Stimulated activated CD8-positive, alpha-beta memory T cell treated with anti-CD3 and anti-CD28 coated beads, Interleukin-12 subunit alpha, Interleukin-12 subunit beta, amount 100 ng/mL, for 24 hours (primary cell): Measurements from ENCODE around the gene ZSWIM4.
"Not testable (repeated sequence)": the region's sequence is repeated elsewhere in the genome, so short reads cannot be mapped to it uniquely, and the experiment has no call there.

Source experiments
- DNase-seq: peaks from one replicate; pipeline ENCODE4 v3.0.0-alpha.2; 2020; ENCODE audit errors: extremely low read depth

Gene ZSWIM4

DNA sequence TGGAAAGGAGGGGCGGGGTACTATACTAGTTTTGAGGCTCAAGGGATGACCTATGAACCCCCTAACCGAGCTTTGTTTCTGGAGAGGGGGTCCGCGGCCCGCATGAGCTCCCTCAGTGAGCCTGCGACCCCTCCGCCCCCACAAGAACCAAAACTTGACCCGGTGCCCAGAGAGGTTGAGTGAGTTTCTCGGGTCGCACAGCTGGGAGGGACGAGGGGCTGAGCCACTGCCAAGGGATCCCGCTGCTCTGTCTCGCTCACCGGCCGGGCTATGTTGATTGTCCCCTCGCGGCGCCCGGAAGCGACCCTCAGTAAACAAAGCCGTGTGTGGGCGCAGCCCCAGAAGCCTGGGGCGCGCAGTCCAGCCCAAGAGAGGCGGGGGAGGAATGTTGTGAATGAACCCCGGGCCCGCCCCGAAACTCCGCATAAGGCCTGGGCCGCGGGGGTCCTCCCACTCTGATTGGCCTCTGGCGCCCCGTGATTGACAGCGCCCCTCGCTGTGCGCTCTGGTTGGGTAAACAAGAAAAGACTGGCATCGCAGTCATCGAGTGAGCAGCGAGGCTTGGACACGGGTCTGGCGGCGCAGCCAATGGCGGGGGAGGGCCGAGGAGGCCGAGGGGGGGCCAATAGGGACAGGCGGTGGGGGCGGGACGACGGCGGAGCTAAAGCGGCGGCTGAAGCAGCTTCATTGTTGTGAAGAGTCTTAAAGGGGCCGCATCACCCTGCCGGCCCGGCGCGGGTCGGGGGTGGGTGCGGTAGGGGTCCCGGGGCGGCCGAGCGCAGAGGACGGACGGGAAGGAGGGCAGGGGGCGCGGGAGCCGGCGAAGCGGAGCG lies at the start of gene ZSWIM4:
Gene ZSWIM4 (plus strand): TSS at position 687 of the 833 bp plus-strand sequence. CDS start 206 bp downstream, outside the sequence.
- peak; percentile 93 for DNase-seq

DNA sequence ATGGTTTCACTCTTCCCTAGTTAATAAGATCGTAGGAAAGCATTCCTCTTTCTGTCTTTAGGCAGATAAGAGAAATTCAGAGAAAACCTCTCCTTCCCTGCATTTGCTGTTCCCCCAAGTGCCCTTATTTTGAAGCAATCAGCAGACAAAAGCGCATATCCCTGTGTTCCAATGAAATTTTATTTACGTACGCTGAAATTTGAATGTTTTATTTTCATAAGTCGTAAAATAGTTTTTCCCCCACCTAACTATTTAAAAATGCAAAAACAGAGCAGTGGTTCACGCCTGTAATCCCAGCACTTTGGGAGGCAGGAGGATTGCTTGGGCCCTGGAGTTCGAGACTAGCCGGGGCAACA lies 48.2 kb upstream of the ZSWIM4 start:
- no peak for DNase-seq

DNA sequence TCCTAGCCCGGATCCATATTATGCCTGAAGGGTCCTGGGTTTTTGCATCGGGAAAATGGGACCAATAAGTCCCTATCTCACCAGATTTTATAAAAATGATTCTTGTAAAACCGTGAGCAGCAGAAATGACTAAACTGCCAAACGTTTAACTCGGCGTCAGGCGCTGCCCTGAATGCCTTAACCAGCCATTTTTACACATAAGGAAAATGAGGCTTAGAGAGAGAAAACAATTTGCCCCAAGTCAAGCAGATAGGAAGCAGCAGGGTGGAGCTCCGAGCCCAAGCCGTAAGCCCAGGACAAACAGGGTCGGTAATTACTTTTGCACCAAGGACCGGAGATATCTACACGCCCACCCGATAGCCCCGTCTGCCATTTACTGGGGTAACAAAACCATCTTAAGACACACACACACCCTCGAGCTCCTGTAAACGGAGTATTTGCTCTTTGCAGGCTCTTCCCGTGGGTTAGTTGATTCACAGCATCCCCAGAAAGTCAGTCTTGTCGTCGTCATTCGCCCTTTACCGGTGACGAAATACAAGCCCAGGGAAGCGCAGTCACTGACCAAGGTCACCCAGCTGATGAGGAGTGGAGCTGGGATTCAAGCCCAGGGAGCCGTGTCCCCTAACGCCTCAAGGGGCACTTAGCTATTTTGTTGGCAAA lies 46.9 kb upstream of the ZSWIM4 start:
- no peak for DNase-seq

DNA sequence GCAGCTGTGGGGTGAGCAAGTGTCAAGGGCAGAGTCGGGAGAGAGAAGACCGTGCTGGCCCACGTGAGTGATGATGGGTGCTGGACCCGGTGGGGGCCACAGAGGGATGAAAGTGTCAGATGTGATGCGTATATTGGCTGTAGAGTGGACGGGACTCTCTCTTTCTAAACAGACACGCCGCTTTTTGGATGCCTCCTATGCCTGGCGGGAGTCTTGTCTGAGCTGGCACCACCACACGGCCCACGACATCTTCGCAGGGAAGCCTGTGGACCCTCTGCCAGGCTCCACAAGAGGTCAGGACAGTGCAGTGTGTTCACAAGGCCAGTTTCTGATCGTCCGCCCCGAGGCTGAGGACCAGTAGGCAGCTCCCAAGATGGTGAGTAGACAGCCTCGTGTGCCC lies 43.8 kb upstream of the ZSWIM4 start:
- DNase-seq, result no peak

DNA sequence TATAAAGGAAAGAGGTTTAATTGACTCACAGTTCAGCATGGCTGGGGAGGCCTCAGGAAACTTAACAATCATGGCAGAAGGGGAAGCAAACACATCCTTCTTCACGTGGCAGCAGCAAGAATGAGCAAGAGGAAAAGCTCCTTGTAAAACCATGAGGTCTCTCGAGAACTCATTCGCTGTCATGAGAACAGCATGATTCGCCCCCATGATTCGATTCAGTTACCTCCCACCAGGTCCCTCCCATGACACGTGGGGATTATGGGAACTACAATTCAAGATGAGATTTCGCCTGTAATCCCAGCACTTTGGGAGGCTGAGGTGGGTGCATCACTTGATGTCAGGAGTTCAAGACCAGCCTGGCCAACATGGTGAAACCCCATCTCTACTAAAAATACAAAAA lies 41.6 kb upstream of the ZSWIM4 start:
- not testable (repeated sequence) for DNase-seq

DNA sequence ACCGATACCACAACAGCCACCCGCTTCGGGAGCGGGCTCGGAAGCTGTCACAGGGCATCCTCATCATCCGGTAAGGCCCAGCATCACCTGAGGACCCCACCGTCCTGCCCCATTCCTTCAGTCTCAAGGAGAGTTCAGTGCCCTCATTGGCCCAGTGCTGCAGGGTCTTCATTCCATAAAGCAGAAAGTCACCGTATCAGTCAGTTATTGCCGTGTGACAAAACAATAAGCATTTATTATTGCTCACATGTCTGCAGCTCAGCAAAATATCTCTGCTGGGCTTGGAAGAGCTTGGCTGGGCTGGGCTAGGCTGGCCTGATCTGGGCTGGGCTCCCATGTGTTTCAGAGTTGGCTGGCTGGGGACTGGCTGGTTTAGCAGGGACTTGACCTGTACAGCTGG lies 39.0 kb upstream of the ZSWIM4 start:
- DNase-seq, result no peak

DNA sequence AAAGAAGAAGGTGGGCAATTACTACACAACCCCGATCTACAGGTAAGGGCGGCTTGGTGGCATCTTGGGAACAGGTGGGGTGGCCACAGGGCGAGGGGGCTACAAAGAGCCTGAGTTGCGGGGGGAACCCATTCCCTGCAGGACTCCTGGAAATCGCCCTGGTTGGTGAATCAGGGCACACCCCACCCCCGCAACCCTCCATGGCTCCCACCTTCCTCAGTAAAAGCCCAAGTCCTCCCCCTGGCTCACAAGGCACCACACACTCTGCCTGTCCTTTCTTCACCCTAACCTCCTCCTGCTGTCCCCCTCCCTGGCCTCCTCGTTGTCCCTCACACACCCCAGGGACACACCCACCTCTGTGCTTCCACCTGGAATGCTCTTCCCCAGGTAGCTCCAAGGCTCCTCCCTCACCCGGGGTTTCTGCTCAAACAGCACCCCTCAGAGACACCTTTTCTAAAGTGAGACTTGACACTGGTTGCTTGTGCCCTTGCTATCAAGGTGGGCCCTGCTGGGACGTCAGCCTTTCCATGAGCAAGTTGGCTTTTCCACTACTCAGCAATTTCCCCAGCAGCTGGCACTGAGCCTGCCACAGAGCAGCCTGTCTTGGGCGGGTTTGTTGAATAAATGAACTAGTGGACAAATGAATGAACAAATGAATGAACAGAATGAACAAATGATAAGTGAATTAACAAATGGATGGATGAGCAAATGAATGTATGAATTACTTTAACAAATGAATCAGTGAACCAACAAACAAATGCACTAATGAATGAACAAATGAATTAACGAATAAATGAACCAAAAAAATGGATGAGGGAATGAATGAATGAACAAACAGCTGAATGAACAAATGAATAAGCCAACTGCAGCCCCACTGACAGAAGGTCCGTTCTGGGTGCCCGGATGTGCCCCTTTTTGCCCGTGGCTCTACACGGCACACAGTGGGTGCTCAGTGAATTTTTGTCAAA lies 37.2 kb upstream of the ZSWIM4 start:
- DNase-seq, result no peak

DNA sequence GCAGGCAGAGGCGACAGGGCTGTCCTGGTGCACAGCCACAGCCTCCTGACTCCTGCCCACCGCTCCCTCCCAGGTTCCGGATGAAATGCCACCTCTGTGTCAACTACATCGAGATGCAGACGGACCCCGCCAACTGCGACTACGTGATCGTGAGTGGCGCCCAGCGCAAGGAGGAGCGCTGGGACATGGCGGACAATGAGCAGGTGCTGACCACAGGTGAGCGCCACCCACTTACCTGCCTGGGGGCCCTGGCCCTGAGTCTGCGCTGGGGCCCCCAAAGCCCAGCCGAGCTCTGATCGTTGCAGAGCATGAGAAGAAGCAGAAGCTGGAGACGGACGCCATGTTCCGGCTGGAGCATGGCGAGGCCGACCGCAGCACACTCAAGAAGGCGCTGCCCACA lies 36.4 kb upstream of the ZSWIM4 start:
- DNase-seq, result no peak

DNA sequence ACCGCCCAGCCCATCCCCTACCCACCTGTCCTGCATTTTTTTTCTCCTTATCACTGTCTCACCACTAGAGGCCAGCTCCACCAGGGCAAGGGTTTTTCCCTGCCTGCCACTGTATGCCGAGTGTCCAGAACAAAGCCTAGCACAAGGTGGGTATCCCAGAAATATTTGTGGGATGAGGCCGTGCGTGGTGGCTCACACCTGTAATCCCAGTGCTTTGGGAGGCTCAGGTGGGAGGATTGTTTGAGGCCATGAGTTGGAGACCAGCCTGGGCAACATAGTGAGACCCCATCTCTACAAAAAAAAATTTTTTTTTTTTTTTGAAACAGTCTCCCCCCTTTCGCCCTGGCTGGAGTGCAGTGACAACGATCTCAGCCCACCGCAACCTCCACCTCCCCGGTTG lies 33.8 kb upstream of the ZSWIM4 start:
- no peak for DNase-seq

DNA sequence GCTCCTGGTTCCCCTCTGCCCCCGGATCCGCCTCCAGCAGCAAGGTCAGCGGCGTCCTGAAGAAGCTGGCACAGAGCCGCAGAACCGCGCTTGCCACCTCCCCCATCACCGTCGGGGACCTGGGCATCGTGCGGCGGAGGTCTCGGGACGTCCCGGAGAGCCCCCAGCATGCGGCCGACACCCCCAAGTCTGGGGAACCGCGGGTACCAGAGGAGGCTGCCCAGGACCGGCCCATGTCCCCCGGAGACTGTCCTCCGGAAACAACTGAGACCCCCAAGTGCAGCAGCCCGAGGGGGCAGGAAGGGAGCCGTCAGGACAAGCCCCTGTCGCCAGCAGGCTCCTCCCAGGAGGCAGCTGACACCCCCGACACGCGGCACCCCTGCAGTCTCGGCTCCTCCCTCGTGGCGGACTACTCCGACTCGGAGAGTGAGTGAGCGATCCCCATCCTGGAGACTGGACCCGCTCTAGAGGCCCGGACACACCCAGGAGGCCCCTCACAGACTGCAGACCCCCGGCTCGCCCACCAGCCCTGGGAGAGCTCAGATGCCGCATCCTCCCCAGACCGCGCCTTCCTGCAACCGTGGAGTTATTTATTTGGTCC lies 32.5 kb upstream of the ZSWIM4 start:
- DNase-seq, result no peak

DNA sequence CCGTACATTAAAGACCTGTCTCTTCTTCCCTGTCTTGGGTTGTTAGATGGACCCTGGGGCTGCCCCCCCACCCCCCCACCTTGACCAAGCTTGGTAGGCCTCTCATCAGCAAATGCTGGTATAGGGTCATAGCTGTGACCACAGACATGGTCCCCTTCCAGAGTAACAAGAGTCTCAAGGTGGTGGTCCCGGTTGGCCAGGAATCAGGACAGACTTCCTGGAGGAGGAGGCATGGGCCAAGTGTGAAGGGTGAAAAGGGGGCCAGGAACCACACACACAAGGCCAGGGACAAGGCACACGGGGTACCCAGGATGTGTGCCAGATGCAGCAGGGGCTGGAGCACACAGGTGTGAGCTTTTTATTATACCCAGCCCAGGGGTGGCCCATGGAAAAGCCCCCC lies 32.0 kb upstream of the ZSWIM4 start:
- no peak for DNase-seq

DNA sequence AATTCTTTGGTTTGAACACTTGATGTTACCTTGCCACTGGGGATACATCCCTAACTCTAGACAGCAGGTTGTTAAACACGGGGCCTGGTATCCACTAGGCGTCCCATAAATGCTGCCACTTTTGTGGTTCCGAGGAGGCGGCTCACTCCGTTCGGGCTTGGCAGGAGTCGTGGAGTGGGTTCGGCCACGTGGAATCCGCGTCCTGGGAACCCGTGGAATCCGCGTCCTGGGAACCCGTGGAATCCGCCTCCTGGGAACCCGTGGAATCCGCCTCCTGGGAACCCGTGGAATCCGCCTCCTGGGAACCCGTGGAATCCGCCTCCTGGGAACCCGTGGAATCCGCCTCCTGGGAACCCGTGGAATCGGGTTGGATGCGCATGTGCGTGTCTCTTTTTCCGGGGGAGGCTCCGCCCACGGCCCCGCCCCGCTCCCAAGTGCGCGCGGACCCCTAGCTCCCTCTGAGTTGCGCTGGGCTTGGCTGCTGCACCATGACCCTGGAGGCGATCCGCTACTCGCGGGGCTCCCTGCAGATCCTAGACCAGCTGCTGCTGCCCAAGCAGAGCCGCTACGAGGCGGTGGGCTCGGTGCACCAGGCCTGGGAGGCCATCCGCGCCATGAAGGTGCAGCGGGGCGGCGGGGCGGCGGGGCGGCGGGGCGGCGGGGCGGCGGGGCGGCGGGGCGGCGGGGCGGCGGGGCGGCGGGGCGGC lies 31.0 kb upstream of the ZSWIM4 start, which contains the start of gene MRI1:
Gene MRI1 (plus strand): TSS at position 422 of the 707 bp plus-strand sequence. CDS start 67 bp downstream, at position 489.
- no peak for DNase-seq

DNA sequence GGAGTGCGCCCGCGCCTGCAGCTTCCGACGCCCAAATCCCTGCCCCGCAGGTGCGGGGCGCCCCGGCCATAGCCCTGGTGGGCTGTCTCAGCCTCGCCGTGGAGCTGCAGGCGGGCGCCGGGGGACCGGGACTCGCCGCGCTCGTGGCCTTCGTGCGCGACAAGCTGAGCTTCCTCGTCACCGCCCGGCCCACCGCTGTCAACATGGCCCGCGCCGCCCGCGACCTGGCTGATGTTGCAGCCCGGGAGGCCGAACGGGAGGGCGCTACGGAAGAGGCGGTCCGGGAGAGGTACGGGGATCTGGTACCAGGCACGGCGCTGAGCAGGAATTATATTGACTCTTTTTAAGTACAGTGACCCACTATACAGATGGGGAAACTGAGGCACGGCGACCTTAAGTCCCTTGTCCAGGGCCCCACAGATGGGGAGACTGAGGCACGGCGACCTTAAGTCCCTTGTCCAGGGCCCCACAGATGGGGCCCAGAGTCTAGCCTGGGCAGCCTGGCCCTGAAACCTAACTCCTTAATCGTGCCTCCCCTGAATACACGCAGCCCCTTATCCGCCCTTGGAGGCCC lies 30.3 kb upstream of the ZSWIM4 start:
- DNase-seq, result no peak

DNA sequence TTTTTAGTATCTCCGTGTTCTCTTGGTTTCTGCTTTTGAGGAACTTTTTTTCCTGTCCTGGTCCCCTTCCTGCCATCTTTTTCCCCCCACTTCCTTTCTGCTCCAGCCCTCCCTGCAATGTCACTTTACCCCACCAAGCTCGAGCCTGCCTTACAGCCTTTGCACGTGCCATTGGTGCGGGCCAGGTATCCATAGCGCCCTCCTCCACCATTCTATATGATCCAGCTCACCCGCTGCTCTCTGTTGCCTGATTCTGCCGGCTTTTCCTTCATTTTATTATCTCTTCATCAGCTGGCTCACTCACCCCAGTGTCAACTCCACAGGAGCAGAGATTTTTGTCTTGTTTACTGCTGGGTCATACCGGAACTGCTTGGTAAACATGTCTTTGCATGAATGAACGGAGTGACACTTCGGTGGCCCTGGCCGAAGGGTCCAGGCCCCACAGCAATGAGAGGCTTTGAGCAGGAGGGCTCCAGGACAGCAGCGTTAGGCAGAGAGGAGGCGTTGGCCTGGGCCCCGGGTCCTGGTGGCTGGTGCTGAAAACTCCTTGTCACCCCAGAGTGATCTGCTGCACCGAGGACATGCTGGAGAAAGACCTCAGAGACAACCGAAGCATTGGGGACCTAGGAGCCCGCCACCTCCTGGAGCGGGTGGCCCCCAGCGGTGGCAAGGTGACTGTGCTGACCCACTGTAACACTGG lies 29.7 kb upstream of the ZSWIM4 start:
- no peak for DNase-seq

DNA sequence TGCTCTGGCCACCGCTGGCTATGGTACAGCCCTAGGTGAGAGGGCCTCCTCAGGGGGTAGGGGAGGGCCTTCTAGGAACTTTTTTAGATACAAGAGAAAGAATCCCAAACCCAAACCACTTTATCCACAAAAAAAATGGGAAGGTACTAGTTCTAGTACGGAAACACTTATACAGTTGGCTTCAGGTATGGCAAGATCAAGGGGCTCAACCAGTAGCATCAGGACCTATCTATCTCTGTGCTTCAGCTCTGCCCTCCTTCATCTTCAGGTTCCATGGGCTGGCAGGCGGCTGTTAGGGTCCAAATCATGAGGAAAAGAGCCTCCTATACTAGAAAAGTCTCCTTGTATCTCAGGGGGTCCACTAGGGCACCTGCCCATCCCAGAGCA lies 29.2 kb upstream of the ZSWIM4 start:
- no peak for DNase-seq

DNA sequence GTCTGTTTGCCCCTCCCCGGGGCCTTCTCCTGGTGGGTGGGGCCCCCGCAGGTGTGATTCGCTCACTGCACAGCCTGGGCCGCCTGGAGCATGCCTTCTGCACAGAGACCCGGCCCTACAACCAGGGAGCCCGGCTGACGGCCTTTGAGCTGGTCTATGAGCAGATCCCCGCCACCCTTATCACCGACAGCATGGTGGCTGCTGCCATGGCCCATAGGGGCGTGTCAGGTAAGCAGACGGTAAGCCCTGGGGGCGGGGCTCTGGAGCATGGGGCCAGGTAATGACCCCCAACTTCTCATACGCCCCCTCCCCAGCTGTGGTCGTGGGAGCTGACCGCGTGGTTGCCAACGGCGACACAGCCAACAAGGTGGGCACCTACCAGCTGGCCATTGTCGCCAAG lies 26.7 kb upstream of the ZSWIM4 start:
- DNase-seq, result no peak

DNA sequence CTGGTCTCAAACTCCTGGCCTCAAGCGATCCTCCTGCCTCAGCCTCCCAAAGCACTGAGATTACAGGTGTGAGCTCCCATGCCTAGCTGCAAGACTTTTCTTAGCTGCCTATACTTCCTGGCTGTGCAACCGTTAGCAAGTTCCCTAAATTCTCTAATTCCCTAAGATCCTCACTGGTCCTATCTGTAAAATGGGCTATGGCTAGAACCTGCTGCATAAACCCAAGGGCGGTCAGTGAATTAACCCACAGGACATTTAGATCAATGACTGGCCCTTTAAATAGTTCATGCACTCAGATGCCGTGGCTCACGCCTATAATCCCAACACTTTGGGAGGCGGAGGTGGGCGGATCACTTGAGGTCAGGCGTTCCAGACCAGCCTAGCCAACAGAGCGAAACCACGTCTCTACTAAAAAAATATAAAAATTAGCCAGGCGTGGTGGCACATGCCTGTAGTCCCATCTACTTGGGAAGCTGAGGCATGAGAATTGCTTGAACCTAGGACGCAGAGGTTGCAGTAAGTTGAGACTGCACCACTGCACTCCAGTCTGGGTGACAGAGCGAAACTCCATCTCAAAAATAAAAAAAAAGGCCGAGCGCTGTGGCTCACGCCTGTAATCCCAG lies 25.1 kb upstream of the ZSWIM4 start:
- DNase-seq, result no peak

DNA sequence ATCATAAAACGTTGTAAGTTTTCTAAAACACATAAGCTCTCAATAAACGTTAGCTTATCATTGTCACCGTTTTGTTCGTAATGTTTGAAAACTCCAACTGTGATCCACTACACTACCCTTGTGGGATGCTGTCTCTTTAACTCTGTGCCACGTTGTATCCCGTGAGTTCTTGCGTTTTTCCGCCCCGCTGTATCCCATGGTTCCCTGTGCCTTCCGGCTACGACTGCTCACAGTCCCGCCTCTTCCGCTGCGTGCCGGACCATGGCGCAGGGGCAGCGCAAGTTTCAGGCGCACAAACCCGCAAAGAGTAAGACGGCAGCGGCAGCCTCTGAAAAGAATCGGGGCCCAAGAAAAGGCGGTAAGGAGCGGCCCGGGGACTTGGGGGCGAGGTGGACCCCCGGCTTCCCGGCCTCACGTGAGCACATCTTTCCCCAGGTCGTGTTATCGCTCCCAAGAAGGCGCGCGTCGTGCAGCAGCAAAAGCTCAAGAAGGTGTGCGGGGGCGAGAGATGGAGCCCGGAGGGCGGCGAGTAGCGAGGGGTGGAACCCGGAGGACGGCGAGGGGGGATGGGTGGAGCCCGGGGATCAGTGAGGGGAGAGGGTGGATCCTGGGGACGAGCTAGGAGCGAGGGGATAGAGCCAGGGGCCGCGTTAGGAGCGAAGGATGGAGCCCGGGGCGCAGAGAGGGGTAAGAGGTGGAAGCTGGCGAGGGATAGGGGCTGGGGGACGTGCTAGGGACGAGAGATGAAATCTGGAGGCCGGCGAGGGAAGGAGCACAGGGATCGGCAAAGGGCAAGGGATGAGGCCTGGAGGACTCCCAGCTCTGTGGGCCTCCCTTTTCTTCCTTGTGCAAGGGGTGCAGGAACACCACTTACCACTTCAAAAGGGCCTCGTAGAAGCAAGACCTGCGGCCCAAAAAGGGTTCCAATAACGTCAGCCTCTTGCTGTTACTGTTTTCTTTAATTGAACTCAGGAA lies 20.7 kb upstream of the ZSWIM4 start, which contains the start of gene C19orf53:
Gene C19orf53 (plus strand): TSS at position 240 of the 975 bp plus-strand sequence. CDS start 22 bp downstream, at position 262.
- DNase-seq, result peak; percentile 71
